ENCODE measurements around the gene ZNF487.

DNA sequence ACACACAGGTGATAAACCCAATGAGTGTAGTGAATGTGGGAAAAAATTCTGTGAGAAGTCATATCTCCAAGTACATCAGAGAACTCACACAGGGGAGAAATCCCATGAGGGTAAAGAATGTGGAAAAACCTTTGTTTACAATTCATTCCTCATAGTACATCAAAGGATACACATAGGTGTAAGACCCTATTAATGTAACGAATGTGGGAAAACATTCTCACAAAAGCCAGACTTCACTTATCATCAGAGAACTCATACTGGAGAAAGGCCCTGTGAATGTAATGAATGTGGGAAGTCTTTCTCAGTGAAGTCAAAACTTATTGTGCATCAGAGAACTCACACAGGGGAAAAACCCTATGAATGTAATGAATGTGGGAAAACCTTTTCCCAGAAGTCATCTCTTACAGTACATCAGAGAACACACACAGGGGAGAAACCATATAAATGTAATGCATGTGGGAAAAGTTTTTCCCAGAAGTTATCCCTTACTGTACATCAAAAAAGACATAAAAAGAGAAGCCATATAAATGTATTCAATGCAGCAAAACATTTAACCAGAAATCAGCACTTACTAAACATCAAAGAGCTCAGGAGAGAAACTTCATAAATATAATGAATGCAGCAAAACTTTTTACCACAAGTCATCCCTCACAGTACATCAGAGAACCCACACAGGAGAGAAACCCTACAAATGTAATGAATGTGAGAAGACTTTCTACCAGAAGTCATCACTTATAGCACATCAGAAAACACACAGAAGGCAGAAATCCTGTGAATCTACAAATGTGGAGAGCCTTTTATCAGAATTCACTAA is 87.7 kb downstream of the ZNF487 start:
- TF ChIP-seq, protein P1, sequence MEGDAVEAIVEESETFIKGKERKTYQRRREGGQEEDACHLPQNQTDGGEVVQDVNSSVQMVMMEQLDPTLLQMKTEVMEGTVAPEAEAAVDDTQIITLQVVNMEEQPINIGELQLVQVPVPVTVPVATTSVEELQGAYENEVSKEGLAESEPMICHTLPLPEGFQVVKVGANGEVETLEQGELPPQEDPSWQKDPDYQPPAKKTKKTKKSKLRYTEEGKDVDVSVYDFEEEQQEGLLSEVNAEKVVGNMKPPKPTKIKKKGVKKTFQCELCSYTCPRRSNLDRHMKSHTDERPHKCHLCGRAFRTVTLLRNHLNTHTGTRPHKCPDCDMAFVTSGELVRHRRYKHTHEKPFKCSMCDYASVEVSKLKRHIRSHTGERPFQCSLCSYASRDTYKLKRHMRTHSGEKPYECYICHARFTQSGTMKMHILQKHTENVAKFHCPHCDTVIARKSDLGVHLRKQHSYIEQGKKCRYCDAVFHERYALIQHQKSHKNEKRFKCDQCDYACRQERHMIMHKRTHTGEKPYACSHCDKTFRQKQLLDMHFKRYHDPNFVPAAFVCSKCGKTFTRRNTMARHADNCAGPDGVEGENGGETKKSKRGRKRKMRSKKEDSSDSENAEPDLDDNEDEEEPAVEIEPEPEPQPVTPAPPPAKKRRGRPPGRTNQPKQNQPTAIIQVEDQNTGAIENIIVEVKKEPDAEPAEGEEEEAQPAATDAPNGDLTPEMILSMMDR (IDR thresholded peaks at IDR 0.05; ENCODE audit: borderline replicate concordance, extremely low read depth, low read length, poor library complexity, severe bottlenecking) = no peak
- no peak for TF ChIP-seq EZH2 (IDR thresholded peaks at IDR 0.05; ENCODE audit: borderline replicate concordance, low read depth, low read length, severe bottlenecking)
